Measurements from ENCODE around the gene TMBIM1. TPM values are rescaled to one million over a fixed set of nuclear protein-coding genes. Genes with fewer than 3 reads are reported as not detected.

TMBIM1 gene
- total and polyA plus RNA-seq, 9 of the 15 experiments (the other 6 are each of a cell fraction or from before 2014, with no cell fraction given): 14.2 to 105 (median 47.0) TPM

DNA sequence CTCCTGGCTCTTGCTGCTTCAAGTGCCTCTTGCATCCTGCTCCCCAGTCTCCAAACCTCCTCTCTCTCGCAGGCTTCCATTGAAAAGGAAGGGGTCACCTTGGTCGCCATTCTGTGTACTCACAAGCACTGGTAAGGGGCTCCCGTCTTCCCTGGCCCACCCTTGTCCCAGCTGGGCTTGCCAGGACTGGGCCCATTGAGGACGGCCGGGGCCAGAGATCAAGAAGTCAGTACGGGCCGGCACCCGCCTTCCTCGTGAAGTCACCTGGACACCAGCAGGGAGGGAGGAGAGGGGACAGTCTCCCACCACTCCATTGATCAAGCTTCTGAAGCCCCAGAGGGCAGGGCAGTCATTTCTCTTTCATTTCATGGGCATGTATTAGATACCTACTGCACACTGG is 48.4 kb upstream of the TMBIM1 start (continued):
- TF ChIP-seq JUNB (CRISPR knock-in tag; conservative IDR thresholded peaks at IDR 0.05): no peak
- no peak for TF ChIP-seq SMARCE1 (IDR thresholded peaks at IDR 0.05)
- TF ChIP-seq NUFIP1 (IDR thresholded peaks at IDR 0.05; ENCODE audit: partially characterized antibody): no peak

GRCh38 chr2:218334531-218334930 is 42.2 kb upstream of the TMBIM1 start:
- no peak overlapping the region for H3K4me3 ChIP-seq
- no peaks in the 10 kb centered on the region for H3K36me3 ChIP-seq (ENCODE audit: control insufficient read depth, insufficient read depth, low read length)
- FAIRE-seq (no peak), ATAC-seq (no peak), DNase-seq (ENCODE audit: extremely low read depth in 1 of 4, low spot score in 3 of 4) (no peak)
- ChIA-PET CTCF (ENCODE audit: low intra/inter-chr PET ratio) (no interaction called here), POLR2A (interaction anchor here (1.0 kb wide), 1 partner anchor 61 kb away, joined by 3 read pairs; no protein-coding TSS in a partner anchor)
- no peaks in the 10 kb centered on the region for H3K9me1 ChIP-seq (ENCODE audit: control insufficient read depth, insufficient read depth, low read length)
- no peaks in the 10 kb centered on the region for H3K27me3 ChIP-seq (ENCODE audit: control insufficient read depth in 2 of 2, insufficient read depth in 2 of 2, low read length in 2 of 2)
- H3K9me3 ChIP-seq (replicated peaks; ENCODE audit: control insufficient read depth, insufficient read depth, low read depth, low read length): no peaks in the 10 kb centered on the region
- intact Hi-C loops (cut with micrococcal nuclease): no loop called here
- 89% methylated on average over 1 of the region's 3 CpGs for WGBS (ENCODE audit: insufficient coverage, low coverage, missing lambda C conversion rate)
- peak overlapping the region; percentile 98; the same call in 1 of the 3 replicates for H3K27ac ChIP-seq (ENCODE audit: extremely low read depth, low read depth, low read length)
- H4K20me1 ChIP-seq (replicated peaks; ENCODE audit: control insufficient read depth, insufficient read depth, low read length): no peaks in the 10 kb centered on the region
- in situ Hi-C loops (cut with MboI): no loop called here
- peaks cover 25 to 33% of the 10 kb centered on the region in 2 experiments for H3K4me1 ChIP-seq (replicated peaks in 1 of 2; ENCODE audit: control insufficient read depth in 2 of 2, insufficient read depth in 2 of 2, low read length in 2 of 2)
- no peak overlapping the region for H3K9ac ChIP-seq (ENCODE audit: insufficient read depth in 1 of 2, low read depth in 2 of 2, low read length in 2 of 2)
- peaks cover 29% of the 10 kb centered on the region for H3K79me2 ChIP-seq (ENCODE audit: control insufficient read depth, insufficient read depth, low read length)
- TF ChIP-seq ZNF165 (CRISPR knock-in tag; IDR thresholded peaks at IDR 0.05; ENCODE audit: borderline replicate concordance) (no peak), ZNF445 (CRISPR knock-in tag; IDR thresholded peaks at IDR 0.05; ENCODE audit: low read depth) (no peak), ZNF778 (CRISPR knock-in tag; IDR thresholded peaks at IDR 0.05) (no peak), ELF1 (tag; IDR thresholded peaks at IDR 0.05) (no peak), LEF1 (IDR thresholded peaks at IDR 0.05) (no peak), ZNF239 (CRISPR knock-in tag; IDR thresholded peaks at IDR 0.05) (no peak), MBD2 (IDR thresholded peaks at IDR 0.05; ENCODE audit: borderline replicate concordance, low read depth) (no peak), ESRRA (IDR thresholded peaks at IDR 0.05; ENCODE audit: borderline replicate concordance, low read depth) (no peak), GTF2A2 (tag; IDR thresholded peaks at IDR 0.05) (no peak), GATA2 (CRISPR knock-in tag; IDR thresholded peaks at IDR 0.05) (no peak), ZBTB1 (CRISPR knock-in tag; IDR thresholded peaks at IDR 0.05; ENCODE audit: borderline replicate concordance, low read depth) (no peak), BHLHE40 (IDR thresholded peaks at IDR 0.05; ENCODE audit: low read length) (no peak)
- TF ChIP-seq, protein P1, sequence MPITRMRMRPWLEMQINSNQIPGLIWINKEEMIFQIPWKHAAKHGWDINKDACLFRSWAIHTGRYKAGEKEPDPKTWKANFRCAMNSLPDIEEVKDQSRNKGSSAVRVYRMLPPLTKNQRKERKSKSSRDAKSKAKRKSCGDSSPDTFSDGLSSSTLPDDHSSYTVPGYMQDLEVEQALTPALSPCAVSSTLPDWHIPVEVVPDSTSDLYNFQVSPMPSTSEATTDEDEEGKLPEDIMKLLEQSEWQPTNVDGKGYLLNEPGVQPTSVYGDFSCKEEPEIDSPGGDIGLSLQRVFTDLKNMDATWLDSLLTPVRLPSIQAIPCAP (CRISPR knock-in tag; IDR thresholded peaks at IDR 0.05; ENCODE audit: borderline replicate concordance): no peak
- TF ChIP-seq, protein P2, sequence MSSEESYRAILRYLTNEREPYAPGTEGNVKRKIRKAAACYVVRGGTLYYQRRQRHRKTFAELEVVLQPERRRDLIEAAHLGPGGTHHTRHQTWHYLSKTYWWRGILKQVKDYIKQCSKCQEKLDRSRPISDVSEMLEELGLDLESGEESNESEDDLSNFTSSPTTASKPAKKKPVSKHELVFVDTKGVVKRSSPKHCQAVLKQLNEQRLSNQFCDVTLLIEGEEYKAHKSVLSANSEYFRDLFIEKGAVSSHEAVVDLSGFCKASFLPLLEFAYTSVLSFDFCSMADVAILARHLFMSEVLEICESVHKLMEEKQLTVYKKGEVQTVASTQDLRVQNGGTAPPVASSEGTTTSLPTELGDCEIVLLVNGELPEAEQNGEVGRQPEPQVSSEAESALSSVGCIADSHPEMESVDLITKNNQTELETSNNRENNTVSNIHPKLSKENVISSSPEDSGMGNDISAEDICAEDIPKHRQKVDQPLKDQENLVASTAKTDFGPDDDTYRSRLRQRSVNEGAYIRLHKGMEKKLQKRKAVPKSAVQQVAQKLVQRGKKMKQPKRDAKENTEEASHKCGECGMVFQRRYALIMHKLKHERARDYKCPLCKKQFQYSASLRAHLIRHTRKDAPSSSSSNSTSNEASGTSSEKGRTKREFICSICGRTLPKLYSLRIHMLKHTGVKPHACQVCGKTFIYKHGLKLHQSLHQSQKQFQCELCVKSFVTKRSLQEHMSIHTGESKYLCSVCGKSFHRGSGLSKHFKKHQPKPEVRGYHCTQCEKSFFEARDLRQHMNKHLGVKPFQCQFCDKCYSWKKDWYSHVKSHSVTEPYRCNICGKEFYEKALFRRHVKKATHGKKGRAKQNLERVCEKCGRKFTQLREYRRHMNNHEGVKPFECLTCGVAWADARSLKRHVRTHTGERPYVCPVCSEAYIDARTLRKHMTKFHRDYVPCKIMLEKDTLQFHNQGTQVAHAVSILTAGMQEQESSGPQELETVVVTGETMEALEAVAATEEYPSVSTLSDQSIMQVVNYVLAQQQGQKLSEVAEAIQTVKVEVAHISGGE (CRISPR knock-in tag; IDR thresholded peaks at IDR 0.05): no peak
- H2AFZ ChIP-seq (ENCODE audit: low read depth, low read length): no peak overlapping the region
- no TSS peak for BruUV-seq (replicated peaks)
- no peak overlapping the region for H3K4me2 ChIP-seq (ENCODE audit: insufficient read depth, low read length)
